Measurements from ENCODE around the gene PSPH. TPM values are rescaled to one million over a fixed set of nuclear protein-coding genes. Genes with fewer than 3 reads are reported as not detected.

The PSPH gene
- total RNA-seq, 1 experiment from 2014 or later, result 52.1 TPM

GRCh38 chr7:56097700-56098099 is 46.5 kb upstream of the PSPH start:
- H3K27me3 Mint-ChIP-seq (ENCODE audit: low read depth), result no peaks in the 10 kb centered on the region
- Histone ChIP-seq H3K56ac (ENCODE audit: insufficient read length, low read depth, low read length) (no peak overlapping the region), H3K23ac (ENCODE audit: insufficient read length, low read depth, low read length) (no peak overlapping the region), H4K8ac (replicated peaks; ENCODE audit: insufficient read length, low read depth, low read length) (no peak overlapping the region), H3T11ph (ENCODE audit: low read length) (no peak overlapping the region), H4K5ac (ENCODE audit: insufficient read length, low read depth, low read length) (no peak overlapping the region), H3K23me2 (ENCODE audit: insufficient read length, low read depth, low read length, poor library complexity, severe bottlenecking) (no peaks in the 10 kb centered on the region), H3K4me1 (ENCODE audit: insufficient read depth, low read length) (no peaks in the 10 kb centered on the region), H2AK5ac (ENCODE audit: insufficient read length, low read length) (no peak overlapping the region), H2BK120ac (ENCODE audit: low read depth, low read length, poor library complexity, severe bottlenecking) (no peak overlapping the region), H3K9me3 (ENCODE audit: control insufficient read depth, low read depth, low read length) (no peaks in the 10 kb centered on the region), H3K9ac (ENCODE audit: extremely low read depth, insufficient read length, low read length) (no peak overlapping the region), H3K27ac (ENCODE audit: insufficient read length, low read depth, low read length) (no peak overlapping the region), H4K20me1 (ENCODE audit: control insufficient read depth, insufficient read depth, insufficient read length) (no peaks in the 10 kb centered on the region), H3K14ac (ENCODE audit: insufficient read depth, low read length) (no peak overlapping the region), H3K4me2 (ENCODE audit: insufficient read depth, insufficient read length, low read length) (no peak overlapping the region), H2BK12ac (ENCODE audit: insufficient read length, low read depth, low read length) (no peak overlapping the region), H3K79me1 (ENCODE audit: insufficient read depth, low read depth, low read length, poor library complexity, severe bottlenecking) (no peaks in the 10 kb centered on the region), H3K18ac (ENCODE audit: insufficient read length, low read depth, low read length) (no peak overlapping the region), H2BK20ac (ENCODE audit: low read depth, low read length, poor library complexity, severe bottlenecking) (no peak overlapping the region), H4K91ac (ENCODE audit: insufficient read length, low read depth, low read length) (no peak overlapping the region), H3K4ac (ENCODE audit: low read depth, low read length) (no peak overlapping the region), H3K27me3 (ENCODE audit: insufficient read depth, low read length) (no peaks in the 10 kb centered on the region), H2AFZ (ENCODE audit: low read length) (no peak overlapping the region), H3K79me2 (ENCODE audit: insufficient read depth, low read length) (no peaks in the 10 kb centered on the region), H2BK15ac (ENCODE audit: low read depth, low read length) (no peak overlapping the region), H2BK5ac (ENCODE audit: insufficient read length, low read length) (no peak overlapping the region)
- H3K36me3 Mint-ChIP-seq (ENCODE audit: insufficient read depth in 1 of 3, low read depth in 3 of 3), result peaks cover 16 to 32% (median 21%) of the 10 kb centered on the region in 3 experiments
- H3K9me3 Mint-ChIP-seq, result peaks cover 0 to 7% of the 10 kb centered on the region in 2 experiments; a peak in 2 of 5 replicates
- WGBS (ENCODE audit: extremely low coverage, insufficient read length, low lambda C conversion rate), result no CpG with 5 or more reads among the region's 5 CpGs
- no peak overlapping the region for H3K4me3 Mint-ChIP-seq
- TF ChIP-seq CTCF (conservative IDR thresholded peaks at IDR 0.05), result no peak
- no peak for DNase-seq
- H3K27ac Mint-ChIP-seq, result no peak overlapping the region
- no peaks in the 10 kb centered on the region for H3K4me1 Mint-ChIP-seq
